ENCODE data around the gene PLEKHG3.

PLEKHG3 gene

GRCh38 chr14:64765740-64766302, 61.6 kb downstream of the PLEKHG3 start:
- no peak for DNase-seq

DNA sequence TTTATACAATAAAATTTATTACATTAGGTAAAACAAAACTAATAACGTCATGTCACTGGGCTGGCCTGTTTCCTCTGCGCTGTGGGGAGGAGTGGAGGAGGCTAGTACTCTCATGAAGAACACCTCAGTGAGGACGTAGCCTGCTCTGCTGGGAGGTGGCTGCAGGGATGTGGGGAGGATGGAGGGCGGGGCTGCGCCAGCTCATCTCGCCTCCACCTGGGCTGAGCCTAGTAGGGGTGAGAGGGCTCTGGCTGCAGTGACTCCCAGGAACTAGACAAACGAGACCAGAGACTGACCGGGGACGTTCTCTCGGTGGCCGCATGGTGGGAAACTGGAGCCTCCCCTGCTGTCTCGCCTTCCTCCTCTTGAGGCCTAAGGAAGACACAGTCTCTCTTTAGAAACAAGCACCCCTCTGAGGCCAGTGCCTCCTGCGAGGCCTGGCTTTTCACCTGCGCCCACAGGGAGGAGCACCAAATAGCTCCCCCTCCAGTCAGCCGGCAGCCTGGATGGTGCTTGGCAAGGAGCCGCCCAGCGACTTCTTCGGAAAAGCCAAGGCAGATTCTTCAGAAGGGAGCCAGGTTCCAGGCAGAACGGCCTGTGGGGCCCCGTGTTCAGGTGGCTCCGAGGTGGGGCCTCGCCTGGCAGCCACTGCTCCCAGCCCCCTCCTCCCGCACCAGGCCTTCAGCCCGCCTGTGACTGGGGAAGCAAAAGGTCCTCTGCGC, 62.4 kb downstream of the PLEKHG3 start:
- no peak for DNase-seq

DNA sequence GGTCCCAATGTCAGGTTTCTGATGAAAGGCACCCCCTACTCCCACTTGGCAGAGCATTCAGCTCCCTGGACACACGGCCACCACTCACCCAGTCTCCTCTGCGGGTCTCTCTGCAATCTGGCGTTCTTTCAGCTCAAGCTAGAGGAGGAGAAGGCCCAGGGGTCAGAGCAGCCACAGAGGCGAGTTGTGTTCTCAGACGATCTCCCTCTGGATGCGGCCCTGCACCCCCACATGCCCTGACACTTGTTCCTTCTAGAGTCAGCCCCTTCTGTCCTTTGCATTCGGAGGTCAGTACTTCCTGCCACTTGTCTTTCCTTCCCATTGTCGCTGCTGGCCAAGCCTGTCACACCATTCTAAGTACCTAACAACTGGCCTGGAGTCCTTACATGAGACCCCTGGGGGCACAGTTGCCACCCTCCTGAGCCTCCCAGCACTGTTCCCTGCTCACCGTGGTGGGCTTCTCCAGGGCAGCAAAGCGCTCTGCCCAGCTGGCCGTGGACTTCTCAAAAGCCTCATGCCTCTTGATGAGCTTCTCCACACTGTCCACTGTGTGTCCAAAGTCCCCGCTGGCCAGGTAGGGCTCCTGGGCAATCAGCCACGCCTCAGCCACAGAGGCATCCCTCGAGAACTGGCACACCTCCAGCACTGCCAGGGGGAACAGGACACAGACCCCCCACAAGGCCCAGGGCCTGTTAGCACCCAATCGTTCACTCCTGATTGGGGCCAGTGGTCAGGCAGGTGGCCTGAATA, 63.2 kb downstream of the PLEKHG3 start:
- no peak for DNase-seq

- no peak for DNase-seq
Measured at GRCh38 chr14:64768401-64769095, 64.3 kb downstream of the PLEKHG3 start.

GRCh38 chr14:64769096-64770020, 65.1 kb downstream of the PLEKHG3 start:
- no peak for DNase-seq

- no peak for DNase-seq
Measured at GRCh38 chr14:64770751-64771150, 66.5 kb downstream of the PLEKHG3 start.

DNA sequence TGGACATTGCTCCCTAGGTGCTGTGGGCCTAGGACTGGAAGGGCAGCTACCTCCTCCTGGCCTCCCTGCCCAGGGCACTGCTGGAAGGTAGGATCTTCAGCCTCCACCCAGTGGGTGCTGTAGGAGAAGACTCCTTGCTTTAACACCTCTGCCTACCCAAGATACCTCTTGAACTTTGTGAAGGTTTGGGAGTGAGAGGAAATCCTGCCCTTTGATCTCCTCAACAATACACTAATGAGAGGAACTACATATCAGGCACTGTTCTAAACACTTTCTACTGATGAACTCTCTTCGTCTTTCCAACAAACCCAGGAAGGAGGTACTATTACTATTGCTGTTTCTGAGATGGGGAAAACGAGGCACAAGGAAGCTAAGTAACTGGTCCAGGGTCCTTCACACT, 66.9 kb downstream of the PLEKHG3 start:
- DNase-seq, result no peak

DNA sequence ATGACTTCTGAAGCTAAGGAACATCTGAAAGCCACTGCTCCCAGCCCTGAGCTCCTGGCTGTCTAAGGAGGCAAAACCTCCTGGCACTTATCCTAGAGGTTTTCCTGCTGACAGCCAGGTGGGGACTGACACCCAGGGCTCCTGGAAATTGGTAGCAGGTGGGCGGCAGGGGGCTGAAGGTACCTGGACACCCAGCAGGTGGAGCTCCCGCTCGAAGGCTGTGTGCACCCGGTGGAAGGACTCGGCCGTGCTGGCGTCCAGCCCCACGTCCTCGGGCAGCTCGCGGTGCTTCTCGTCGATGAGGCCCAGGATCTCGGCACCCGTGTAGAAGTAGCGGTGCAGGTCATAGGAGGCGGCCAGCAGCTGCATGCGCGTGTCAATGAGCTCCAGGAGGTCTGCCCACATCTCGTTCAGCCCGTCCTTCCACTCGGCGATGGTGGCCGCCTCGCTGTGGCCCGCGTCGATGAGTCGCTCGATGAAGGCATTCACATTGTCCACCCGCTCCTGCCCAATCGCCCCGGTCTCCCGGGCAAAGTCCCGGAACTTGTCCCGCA, 68.2 kb downstream of the PLEKHG3 start:
- no peak for DNase-seq

DNA sequence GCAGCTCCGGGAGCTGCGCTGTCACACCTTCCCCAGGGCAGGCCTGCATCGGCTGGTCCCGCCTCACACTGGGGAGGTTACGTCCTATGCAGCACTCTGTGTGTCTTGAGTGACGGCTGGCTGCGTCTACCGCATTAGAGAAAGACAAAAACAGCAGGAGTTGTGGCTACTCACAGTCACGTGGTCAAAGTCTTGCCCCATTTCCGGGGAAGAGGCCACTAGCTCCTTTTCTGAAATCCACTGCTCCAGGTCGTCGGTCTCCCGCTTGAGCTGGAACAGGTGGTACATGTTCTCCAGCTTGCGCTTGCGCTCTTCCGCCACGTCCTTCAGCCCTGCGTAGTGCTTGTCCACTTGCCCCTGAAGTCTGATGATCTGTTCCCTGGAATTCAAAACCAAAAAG, 68.8 kb downstream of the PLEKHG3 start:
- DNase-seq, result no peak

DNA sequence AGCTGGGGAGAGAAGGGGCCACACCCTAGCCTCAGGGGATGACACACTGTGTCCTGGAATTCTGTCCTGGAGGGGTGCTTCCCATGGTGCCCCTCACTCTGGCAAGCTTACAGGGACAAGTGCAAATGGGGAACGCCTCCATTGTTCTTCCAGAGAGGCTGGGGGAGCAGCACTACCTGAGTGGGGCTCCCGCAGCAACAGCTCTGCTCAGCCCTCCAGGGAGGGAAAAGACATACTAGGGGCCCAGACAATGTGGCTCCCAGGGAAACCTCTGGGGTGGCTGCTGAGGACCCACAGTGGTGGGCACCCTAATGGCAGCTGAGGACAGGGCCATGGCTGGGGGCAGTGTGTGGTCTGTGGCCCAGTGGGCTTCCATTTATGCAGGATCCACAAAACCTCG, 69.4 kb downstream of the PLEKHG3 start:
- no peak for DNase-seq

DNA sequence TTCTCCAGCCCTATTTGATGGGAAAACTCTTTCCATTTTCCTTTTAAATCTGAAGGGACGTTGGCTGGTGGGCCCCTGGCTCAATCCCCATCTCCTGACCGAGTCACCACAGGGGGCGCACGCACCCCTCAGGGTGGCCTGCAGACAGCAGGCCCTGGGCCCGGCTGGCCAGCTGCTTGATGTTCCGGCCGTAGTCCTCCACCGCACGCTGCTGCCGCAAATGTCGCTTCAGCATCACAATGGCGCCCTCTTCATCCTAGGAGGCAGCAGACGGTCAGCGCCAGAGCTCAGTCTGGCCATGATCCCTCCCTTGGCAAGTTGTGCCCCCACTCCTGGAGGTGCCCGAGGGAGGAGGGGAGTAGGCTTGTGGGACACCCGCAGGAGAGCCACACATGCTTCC, 70.0 kb downstream of the PLEKHG3 start:
- no peak for DNase-seq

GRCh38 chr14:64775081-64775777, 71.0 kb downstream of the PLEKHG3 start:
- no peak for DNase-seq

DNA sequence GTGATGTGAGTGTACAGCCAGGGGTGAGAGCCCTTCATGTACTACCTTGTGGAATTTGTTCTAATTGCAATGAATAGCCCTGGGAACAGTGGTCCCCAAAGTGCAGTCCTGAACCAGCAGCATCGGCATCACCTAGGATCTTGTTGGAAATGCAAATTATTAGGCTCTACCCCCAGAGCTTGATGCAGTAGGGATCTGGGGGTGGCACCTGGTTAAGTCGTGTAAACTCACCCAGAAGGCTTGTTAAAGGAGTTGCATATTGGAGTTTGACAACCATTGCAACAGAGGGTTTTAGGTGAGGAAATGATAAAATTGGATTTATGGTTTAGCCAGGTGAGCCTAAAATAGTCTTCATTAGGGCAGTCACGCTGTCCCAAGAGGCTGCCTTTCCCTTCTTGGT, 73.2 kb downstream of the PLEKHG3 start:
- no peak for DNase-seq

- peak in 1 of 2 donors; percentile 32 for DNase-seq
Measured at GRCh38 chr14:64778104-64778754, 74.0 kb downstream of the PLEKHG3 start.

- no peak for DNase-seq
Measured at GRCh38 chr14:64779472-64779871, 75.2 kb downstream of the PLEKHG3 start.

GRCh38 chr14:64782196-64782595, 78.0 kb downstream of the PLEKHG3 start:
- DNase-seq, result no peak

DNA sequence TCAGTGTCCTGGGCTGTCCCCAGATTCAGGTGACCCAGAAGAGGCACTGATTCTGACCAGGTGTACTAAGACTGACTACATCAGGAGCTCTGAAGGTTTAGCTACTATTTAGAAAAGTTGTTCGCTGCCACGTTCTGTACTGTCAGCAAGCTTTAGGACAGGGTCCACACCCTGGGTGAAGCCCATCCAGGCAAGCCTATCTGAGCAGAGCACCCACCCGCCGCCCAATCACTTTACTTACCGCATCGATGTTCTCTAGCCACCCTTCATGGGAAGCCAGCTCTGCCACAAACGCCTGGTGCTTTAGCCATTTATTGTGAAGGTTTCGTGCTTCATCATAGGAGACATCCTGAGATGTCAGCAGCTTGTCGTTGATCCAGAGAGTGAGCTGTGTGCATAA, 79.8 kb downstream of the PLEKHG3 start:
- DNase-seq, result no peak

GRCh38 chr14:64786296-64787149, 82.3 kb downstream of the PLEKHG3 start:
- no peak for DNase-seq

DNA sequence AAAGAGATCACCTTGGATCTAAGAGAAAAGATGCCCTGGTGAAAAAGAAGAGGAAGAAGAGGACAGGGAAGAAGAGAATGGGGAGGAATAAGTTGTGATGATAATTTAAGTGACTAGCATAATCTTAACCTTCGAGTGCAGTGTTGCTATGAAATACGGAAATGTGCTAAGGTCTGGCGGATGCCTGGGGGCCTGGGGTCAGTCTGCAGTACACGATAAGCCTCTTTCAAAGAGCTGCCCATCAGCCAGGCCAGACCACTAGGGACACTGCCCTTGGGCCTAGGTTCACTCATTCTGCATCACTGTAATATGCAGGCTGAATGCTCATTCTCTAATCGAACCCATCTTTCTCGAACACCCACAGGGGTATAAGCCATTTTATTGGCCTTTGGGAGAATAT, 83.4 kb downstream of the PLEKHG3 start:
- no peak for DNase-seq

DNA sequence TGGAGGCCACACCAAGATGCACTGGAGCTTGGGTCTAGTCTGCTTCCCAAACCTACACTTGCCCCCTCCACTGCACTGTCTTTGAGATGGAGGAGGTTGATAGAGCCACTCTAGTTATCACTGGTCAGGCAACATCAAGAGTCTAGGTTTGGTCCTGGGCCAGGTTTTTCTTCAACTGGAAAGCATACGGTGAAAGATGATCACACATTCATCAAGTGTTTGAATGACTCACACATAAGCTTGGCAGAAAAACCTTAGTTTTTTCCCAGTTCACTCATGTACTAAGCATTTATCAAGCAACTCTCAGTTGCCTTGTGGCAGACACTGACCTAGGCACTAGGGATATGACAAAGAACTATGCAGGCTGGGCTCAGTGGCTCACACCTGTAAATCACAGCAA, 84.5 kb downstream of the PLEKHG3 start:
- no peak for DNase-seq
